HepG2 (cell line): ENCODE measurements around the gene TXNRD2. TPM values are rescaled to one million over a fixed set of nuclear protein-coding genes. Genes with fewer than 3 reads are reported as not detected.

Source experiments
- ATAC-seq: fragments of 200-7000 bp; cut with Tn5 transposase; 3 replicates; pipeline ENCODE4 v1.9.1; 2020; ENCODE audit warnings: mild to moderate bottlenecking, moderate library complexity
- BruUV-seq: library from RNA; stranded (reverse); fragments of 400-500 nt; replicated peaks from 2 replicates; lab custom pipeline; 2021; lab: Mats Ljungman, UMichigan
- CTCF ChIA-PET: fragments of 300-600 bp; formaldehyde crosslinking; extraction: SDS; loops from one replicate; lab custom pipeline; 2021; ENCODE audit warnings: low total read pairs, inconsistent platforms, low intra/inter-chr PET ratio; lab: Yijun Ruan, JAX
- POLR2A ChIA-PET: fragments of 350-600 bp; sonication (Branson Sonifier 250); formaldehyde crosslinking; loops from one replicate; lab custom pipeline; 2020; ENCODE audit warnings: antibody characterized with exemption, inconsistent platforms; lab: Yijun Ruan, JAX
- DNase-seq: peaks from one replicate; pipeline ENCODE4 v3.0.0-alpha.2; 2015; ENCODE audit warnings: low spot score
- FAIRE-seq: peaks from 3 replicates; lab custom pipeline; 2011; peaks lifted over from hg19 to GRCh38; lab: Jason Lieb, UNC
- H2AFZ ChIP-seq: one replicate; pipeline ENCODE4 v1.6.1; 2011; ENCODE audit warnings: low read length, inconsistent platforms
- H3K27ac ChIP-seq: fragments of 300-600 bp; 3 replicates; pipeline ENCODE4 v1.8.0; 2011; ENCODE audit warnings: mixed run types, mild to moderate bottlenecking, mixed read lengths, low read length, inconsistent platforms; ENCODE audit not compliant: insufficient read depth; ENCODE audit errors: extremely low read length
- H3K27me3 ChIP-seq, 2 experiments: fragments of 200-600 bp in 1 of 2; 2 replicates in 1 of 2; 3 replicates in 1 of 2; pipeline versions ENCODE4 v1.6.0 to v1.8.0; 2011; ENCODE audit warnings: low read length in 2 of 2, mild to moderate bottlenecking in 2 of 2, moderate library complexity in 2 of 2, inconsistent platforms in 1 of 2; ENCODE audit not compliant: insufficient read depth in 2 of 2, control insufficient read depth in 1 of 2
- H3K36me3 ChIP-seq, 2 experiments: fragments of 200-600 bp in 1 of 2; replicated peaks in 1 of 2; 2 replicates in 1 of 2; 3 replicates in 1 of 2; pipeline versions ENCODE4 v1.5.1 to v1.8.0; 2011; ENCODE audit warnings: low read length in 2 of 2, inconsistent platforms in 1 of 2; ENCODE audit not compliant: insufficient read depth in 2 of 2, control insufficient read depth in 1 of 2
- H3K4me1 ChIP-seq: 2 replicates; pipeline ENCODE4 v1.5.1; 2012; ENCODE audit warnings: low read length, inconsistent platforms; ENCODE audit not compliant: insufficient read depth
- H3K4me2 ChIP-seq: 2 replicates; pipeline ENCODE4 v1.6.0; 2011; ENCODE audit warnings: low read depth, low read length, inconsistent platforms
- H3K4me3 ChIP-seq, 3 experiments: fragments of 200-600 bp in 1 of 3; sonication (generic), shearing (Covaris generic) in 1 of 3; replicated peaks in 1 of 3; 2 replicates each; pipeline ENCODE4 v1.5.1; 2011 to 2016; ENCODE audit warnings: low read length in 3 of 3, inconsistent platforms in 2 of 3, low read depth in 2 of 3, mild to moderate bottlenecking in 2 of 3, control low read depth in 1 of 3, mixed read lengths in 1 of 3; ENCODE audit not compliant: insufficient read depth in 1 of 3
- H3K79me2 ChIP-seq: one replicate; pipeline ENCODE4 v1.6.1; 2011; ENCODE audit warnings: low read length, inconsistent platforms; ENCODE audit not compliant: insufficient read depth
- H3K9ac ChIP-seq: 2 replicates; pipeline ENCODE4 v1.6.0; 2011; ENCODE audit warnings: mild to moderate bottlenecking, low read depth, low read length, inconsistent platforms; ENCODE audit not compliant: insufficient read depth
- H3K9me3 ChIP-seq: 2 replicates; pipeline ENCODE4 v1.5.1; 2012; ENCODE audit warnings: mild to moderate bottlenecking, low read length
- H4K20me1 ChIP-seq: 2 replicates; pipeline ENCODE4 v1.6.0; 2011; ENCODE audit warnings: inconsistent platforms, mild to moderate bottlenecking, low read length, moderate library complexity; ENCODE audit not compliant: insufficient read depth
- ARNT ChIP-seq: fragments of 450-650 bp; IDR thresholded peaks from 2 replicates; pipeline ENCODE4 v1.6.1; 2017
- CCAR2 ChIP-seq: fragments of 200-400 bp; formaldehyde crosslinking; optimal IDR thresholded peaks from 2 replicates; pipeline ENCODE3; 2018; ENCODE audit warnings: low read depth, mild to moderate bottlenecking, low read length, moderate library complexity
- KDM4B ChIP-seq: sonication (generic); formaldehyde crosslinking; IDR thresholded peaks from 2 replicates; pipeline ENCODE4 v1.4.0; 2020; ENCODE audit warnings: missing genetic modification reagents
- NONO ChIP-seq, 2 experiments: fragments of 450-650 bp in 1 of 2; sonication (generic) in 1 of 2; formaldehyde crosslinking in 1 of 2; IDR thresholded peaks in 1 of 2; conservative IDR thresholded peaks in 1 of 2; 2 replicates each; pipeline versions ENCODE4 v1.6.1 to v1.8.0; 2017 to 2022; ENCODE audit warnings: mild to moderate bottlenecking in 1 of 2, missing genetic modification reagents in 1 of 2, moderate library complexity in 1 of 2
- PRPF4 ChIP-seq: fragments of 200-400 bp; formaldehyde crosslinking; IDR thresholded peaks from 2 replicates; pipeline ENCODE4 v1.6.1; 2016; ENCODE audit warnings: low read length, low read depth; ENCODE audit not compliant: poor library complexity, severe bottlenecking
- SPEN ChIP-seq: sonication (generic); formaldehyde crosslinking; IDR thresholded peaks from 2 replicates; pipeline ENCODE4 v1.5.1; 2020; ENCODE audit warnings: low read depth, mild to moderate bottlenecking, missing genetic modification reagents
- ZFP62 ChIP-seq: sonication (generic); formaldehyde crosslinking; IDR thresholded peaks from 2 replicates; pipeline ENCODE4 v1.4.0; 2020; ENCODE audit warnings: missing genetic modification reagents
- ZFP82 ChIP-seq: sonication (generic); formaldehyde crosslinking; IDR thresholded peaks from 2 replicates; pipeline ENCODE4 v1.5.1; 2020; ENCODE audit warnings: mild to moderate bottlenecking, missing genetic modification reagents, borderline replicate concordance
- ZKSCAN8 ChIP-seq: IDR thresholded peaks from 2 replicates; pipeline ENCODE4 v1.6.1; 2016; ENCODE audit warnings: borderline replicate concordance, missing genetic modification reagents, missing compliant biosample characterization
- ZNF589 ChIP-seq: sonication (generic); formaldehyde crosslinking; conservative IDR thresholded peaks from 2 replicates; pipeline ENCODE4 v1.8.0; 2022; ENCODE audit warnings: mild to moderate bottlenecking, moderate library complexity, missing genetic modification reagents
- ZSCAN12 ChIP-seq: sonication (generic); formaldehyde crosslinking; IDR thresholded peaks from 2 replicates; pipeline ENCODE4 v1.9.0; 2021; ENCODE audit warnings: mild to moderate bottlenecking, missing genetic modification reagents
- ZSCAN20 ChIP-seq: sonication (generic); formaldehyde crosslinking; IDR thresholded peaks from 2 replicates; pipeline ENCODE4 v1.4.0; 2020; ENCODE audit warnings: missing genetic modification reagents, mild to moderate bottlenecking, borderline replicate concordance
- WGBS: methylation state at CpG from one replicate; pipeline ENCODE4 v1.1.6; 2017; ENCODE audit warnings: low lambda C conversion rate; 5-methylcytosine and 5-hydroxymethylcytosine counted together
- in situ Hi-C: cut with HindIII; loops from 2 replicates; pipeline ENCODE4 v1.10.0; 2017; ENCODE audit warnings: low pct_unique_long_range_greater_than_20kb; ENCODE audit not compliant: extremely low pct_ligation_motif_present
- intact Hi-C: fragments of 100-400 bp; cut with micrococcal nuclease; formaldehyde crosslinking; loops from one replicate; pipeline ENCODE4 v1.10.0; 2022; ENCODE audit not compliant: unreplicated experiment
- polyA plus RNA-seq, 8 experiments: library from polyadenylated mRNA; depleted of rRNA in 3 of 8; stranded (reverse) in 7 of 8; unstranded in 1 of 8; fragments of >200 nt; fragmentation: Illumina TruSeq in 4 of 8; extraction: Trizol in 4 of 8; gene quantifications; 2 replicates each; pipeline versions ENCODE4 v1.2.1 to v1.2.3, GENCODE V29; 2011 to 2016; ENCODE audit warnings: low read depth in 4 of 8, missing spikeins in 1 of 8, mixed read lengths in 1 of 8; ENCODE audit not compliant: insufficient read depth in 1 of 8
- total RNA-seq, 5 experiments: library from RNA; depleted of rRNA; stranded (reverse); fragments of >200 nt; fragmentation: Illumina TruSeq; extraction: Trizol; gene quantifications; 2 replicates each; pipeline ENCODE4 v1.2.3, GENCODE V29; 2016; ENCODE audit warnings: low read depth in 1 of 5
- TF ChIP-seq, protein P1 (sequence below): sonication (generic); formaldehyde crosslinking; IDR thresholded peaks from 2 replicates; pipeline ENCODE4 v1.5.1; 2020; ENCODE audit warnings: missing genetic modification reagents, mild to moderate bottlenecking, borderline replicate concordance
- TF ChIP-seq, protein P2 (sequence below): sonication (generic); formaldehyde crosslinking; IDR thresholded peaks from 2 replicates; pipeline ENCODE4 v1.4.0; 2020; ENCODE audit warnings: mild to moderate bottlenecking, low read depth, missing genetic modification reagents
- TF ChIP-seq, protein P3 (sequence below): sonication (generic); formaldehyde crosslinking; IDR thresholded peaks from 2 replicates; pipeline ENCODE4 v1.8.0; 2022; ENCODE audit warnings: low read depth, missing genetic modification reagents

TXNRD2 gene
- total and polyA plus RNA-seq, 2 of the 13 experiments (the other 11 are each of a cell fraction or from before 2014, with no cell fraction given), result 17.5 to 18.6 TPM

DNA sequence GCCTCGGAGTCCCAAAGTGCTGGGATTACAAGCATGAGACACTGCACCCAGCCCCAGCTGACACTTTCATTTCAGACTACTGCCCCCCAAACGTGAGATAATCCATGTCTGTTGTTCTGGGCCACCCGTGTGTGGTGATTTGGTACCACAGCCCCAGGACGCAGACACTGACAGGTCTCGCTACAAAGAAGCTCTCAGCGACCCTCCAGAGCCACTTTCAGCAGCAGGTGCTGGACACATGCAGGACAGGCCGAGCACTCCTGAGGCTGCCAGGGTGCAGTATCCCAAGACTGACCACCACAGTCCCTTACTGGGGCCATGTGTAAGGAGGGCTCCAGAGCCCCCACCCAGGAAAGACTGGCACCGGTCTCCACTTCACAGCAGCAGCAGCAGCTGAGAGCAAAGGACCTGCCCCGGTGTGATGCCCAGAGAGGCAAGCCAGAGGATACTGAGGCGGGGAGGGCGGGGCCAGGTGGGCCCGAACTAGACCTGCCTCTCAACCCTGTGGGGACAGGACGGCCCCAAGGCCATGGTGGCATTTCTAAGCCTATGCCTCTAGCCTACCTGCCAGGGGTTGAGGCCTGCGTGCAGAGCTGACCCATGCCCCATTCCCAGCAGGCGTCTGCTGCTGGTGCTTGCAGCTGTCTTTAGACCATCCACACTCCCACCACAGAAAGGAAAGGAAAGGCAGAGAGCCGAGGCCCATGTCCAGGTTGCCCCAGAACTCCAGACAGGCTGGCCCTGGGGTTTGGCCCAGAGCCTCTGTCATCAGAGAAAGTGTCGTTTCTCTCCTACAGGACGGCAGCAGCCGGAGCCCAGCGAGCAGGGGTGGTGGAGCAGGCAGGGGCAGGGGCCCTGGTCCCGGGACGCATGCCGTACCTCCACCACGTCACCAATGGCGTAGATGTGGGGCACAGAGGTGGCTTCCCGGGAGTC is 58.9 kb downstream of the TXNRD2 start (continued):
- TF ChIP-seq, protein P1, sequence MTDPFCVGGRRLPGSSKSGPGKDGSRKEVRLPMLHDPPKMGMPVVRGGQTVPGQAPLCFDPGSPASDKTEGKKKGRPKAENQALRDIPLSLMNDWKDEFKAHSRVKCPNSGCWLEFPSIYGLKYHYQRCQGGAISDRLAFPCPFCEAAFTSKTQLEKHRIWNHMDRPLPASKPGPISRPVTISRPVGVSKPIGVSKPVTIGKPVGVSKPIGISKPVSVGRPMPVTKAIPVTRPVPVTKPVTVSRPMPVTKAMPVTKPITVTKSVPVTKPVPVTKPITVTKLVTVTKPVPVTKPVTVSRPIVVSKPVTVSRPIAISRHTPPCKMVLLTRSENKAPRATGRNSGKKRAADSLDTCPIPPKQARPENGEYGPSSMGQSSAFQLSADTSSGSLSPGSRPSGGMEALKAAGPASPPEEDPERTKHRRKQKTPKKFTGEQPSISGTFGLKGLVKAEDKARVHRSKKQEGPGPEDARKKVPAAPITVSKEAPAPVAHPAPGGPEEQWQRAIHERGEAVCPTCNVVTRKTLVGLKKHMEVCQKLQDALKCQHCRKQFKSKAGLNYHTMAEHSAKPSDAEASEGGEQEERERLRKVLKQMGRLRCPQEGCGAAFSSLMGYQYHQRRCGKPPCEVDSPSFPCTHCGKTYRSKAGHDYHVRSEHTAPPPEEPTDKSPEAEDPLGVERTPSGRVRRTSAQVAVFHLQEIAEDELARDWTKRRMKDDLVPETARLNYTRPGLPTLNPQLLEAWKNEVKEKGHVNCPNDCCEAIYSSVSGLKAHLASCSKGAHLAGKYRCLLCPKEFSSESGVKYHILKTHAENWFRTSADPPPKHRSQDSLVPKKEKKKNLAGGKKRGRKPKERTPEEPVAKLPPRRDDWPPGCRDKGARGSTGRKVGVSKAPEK (CRISPR knock-in tag), result no peak
- TF ChIP-seq ZKSCAN8 (no peak), PRPF4 (no peak), ZSCAN20 (CRISPR knock-in tag) (no peak), ZSCAN12 (no peak)

DNA sequence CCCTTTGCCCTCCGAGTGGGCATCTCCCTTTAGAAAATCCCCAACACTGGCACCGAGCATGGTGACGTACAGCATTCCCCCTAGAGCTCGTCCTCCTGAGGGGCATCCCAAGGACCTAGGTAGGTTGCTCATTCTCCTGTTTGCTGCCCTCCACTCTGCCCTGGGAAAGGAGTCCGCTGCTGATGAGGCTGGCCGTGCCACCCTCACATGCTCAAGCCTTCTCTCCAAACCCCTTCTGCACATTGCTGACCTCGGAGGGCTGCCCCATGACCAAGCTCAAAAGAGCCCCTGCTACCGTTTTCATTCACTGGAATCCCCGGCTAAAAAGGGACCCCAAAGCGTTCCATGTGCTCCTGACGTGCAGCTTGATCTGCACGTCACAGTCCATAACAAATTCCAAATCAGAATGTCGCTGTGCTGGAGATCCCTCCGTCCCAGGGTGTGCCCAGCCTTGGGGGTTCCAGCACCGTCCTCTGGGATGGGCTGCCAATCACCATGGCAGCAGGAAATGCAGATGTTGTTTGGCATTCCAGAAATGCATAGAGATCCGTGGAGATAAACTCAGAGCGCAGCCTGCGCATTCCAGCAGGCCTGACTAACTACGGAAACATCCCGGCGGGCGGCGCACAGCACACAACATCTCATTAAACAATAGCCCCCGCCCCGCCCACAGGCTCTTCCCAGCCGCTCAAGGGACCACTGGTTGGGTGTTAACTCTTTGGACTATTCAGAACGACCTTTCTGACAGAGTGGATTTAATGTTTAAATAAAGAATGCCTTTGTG is 60.6 kb downstream of the TXNRD2 start:
- ATAC-seq (peak; percentile 90), DNase-seq (peak; percentile 96), FAIRE-seq (peak; percentile 93)
- CTCF ChIA-PET, result no interaction called here
- Histone ChIP-seq H4K20me1 (no peaks in the 10 kb centered on the region), H2AFZ (no peak overlapping the region), H3K36me3 (no peaks in the 10 kb centered on the region), H3K4me2 (peak overlapping the region; percentile 67), H3K9me3 (no peaks in the 10 kb centered on the region), H3K27me3 (no peaks in the 10 kb centered on the region), H3K4me1 (peaks cover 34% of the 10 kb centered on the region), H3K9ac (peak overlapping the region; percentile 60), H3K79me2 (no peaks in the 10 kb centered on the region), H3K4me3 (peak overlapping the region in 1 of 3 experiments; percentile 47; a peak in 2 of 6 replicates), H3K27ac (peak overlapping the region; percentile 80)
- BruUV-seq, result no TSS peak
- in situ Hi-C loops, result no loop called here
- intact Hi-C loops, result loop anchor here (1.0 to 2.0 kb wide), 3 partner anchors 27 to 66 kb away; partner anchors contain the start of genes GNB1L and RTL10
- POLR2A ChIA-PET, result interaction anchor here (1.5 to 1.9 kb wide), 2 partner anchors 11 to 18 kb away, joined by 4 to 8 read pairs; no protein-coding TSS in a partner anchor
- WGBS, result 27% methylated on average over 20 of the region's 27 CpGs
- no peak for TF ChIP-seq ZFP62 (CRISPR knock-in tag)
- no peak for TF ChIP-seq NONO (IDR thresholded peaks at IDR 0.05)
- peak; percentile 70; the same call in 1 of the 2 replicates for TF ChIP-seq NONO (CRISPR knock-in tag; conservative IDR thresholded peaks at IDR 0.05)
- TF ChIP-seq, protein P2, sequence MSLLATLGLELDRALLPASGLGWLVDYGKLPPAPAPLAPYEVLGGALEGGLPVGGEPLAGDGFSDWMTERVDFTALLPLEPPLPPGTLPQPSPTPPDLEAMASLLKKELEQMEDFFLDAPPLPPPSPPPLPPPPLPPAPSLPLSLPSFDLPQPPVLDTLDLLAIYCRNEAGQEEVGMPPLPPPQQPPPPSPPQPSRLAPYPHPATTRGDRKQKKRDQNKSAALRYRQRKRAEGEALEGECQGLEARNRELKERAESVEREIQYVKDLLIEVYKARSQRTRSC (CRISPR knock-in tag), result no peak
- TF ChIP-seq, protein P3, sequence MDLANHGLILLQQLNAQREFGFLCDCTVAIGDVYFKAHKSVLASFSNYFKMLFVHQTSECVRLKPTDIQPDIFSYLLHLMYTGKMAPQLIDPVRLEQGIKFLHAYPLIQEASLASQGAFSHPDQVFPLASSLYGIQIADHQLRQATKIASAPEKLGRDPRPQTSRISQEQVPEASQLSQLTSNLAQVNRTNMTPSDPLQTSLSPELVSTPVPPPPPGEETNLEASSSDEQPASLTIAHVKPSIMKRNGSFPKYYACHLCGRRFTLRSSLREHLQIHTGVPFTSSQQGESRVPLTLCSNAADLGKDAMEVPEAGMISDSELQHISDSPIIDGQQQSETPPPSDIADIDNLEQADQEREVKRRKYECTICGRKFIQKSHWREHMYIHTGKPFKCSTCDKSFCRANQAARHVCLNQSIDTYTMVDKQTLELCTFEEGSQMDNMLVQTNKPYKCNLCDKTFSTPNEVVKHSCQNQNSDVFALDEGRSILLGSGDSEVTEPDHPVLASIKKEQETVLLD (CRISPR knock-in tag), result no peak
- no peak for TF ChIP-seq ARNT
- no peak for TF ChIP-seq CCAR2
- no peak for TF ChIP-seq ZNF589
- TF ChIP-seq ZFP82, result no peak
- TF ChIP-seq SPEN (CRISPR knock-in tag), result no peak
- TF ChIP-seq KDM4B (CRISPR knock-in tag), result no peak
